ENCODE measurements around the gene INPP5D. TPM values are rescaled to one million over a fixed set of nuclear protein-coding genes. Genes with fewer than 3 reads are reported as not detected.

INPP5D gene
- polyA plus RNA-seq, 1 of the 3 experiments (the other 2 are of a cell fraction), result 1.3 TPM

DNA sequence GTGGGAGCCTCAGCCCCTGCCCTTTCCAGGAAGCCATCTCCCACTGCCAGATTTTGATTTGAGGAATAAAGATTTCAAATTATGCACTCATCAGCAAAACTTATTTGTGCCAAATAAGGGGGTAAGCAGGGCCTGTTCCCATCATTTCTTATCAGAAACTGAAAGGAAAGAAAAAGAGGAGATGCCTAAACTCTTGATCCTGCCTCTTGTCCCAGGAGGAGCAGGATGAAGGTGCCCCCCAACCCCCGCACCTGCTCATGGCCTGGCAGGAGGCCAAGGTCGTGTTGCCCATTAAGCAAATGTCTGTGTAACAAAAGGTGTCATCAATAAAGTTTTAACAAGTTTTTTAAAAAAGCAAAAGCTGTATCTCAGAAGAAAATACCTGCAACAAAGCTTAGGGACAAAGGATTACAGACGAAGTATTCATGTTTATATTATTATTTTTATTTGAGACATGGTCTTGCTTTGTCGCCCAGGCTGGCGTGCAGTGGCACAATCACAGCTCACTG, 80.0 kb downstream of the INPP5D start:
- no peak for DNase-seq
- no peak overlapping the region for H2AFZ ChIP-seq (ENCODE audit: low read depth)
- CTCF ChIA-PET, result interaction anchor here (0.6 kb wide), 1 partner anchor 11 kb away, joined by 3 read pairs; no protein-coding TSS in a partner anchor
- no peaks in the 10 kb centered on the region for H3K79me2 ChIP-seq (ENCODE audit: insufficient read depth)
- H3K9me2 ChIP-seq, result no peaks in the 10 kb centered on the region
- H3F3A ChIP-seq (replicated peaks; ENCODE audit: insufficient read depth), result no peaks in the 10 kb centered on the region
- H3K9me3 ChIP-seq, result no peaks in the 10 kb centered on the region
- WGBS (ENCODE audit: low lambda C conversion rate), result 68% methylated on average over 5 of the region's 5 CpGs
- H3K4me1 ChIP-seq (ENCODE audit: control insufficient read depth in 1 of 2, insufficient read depth in 2 of 2, low read depth in 1 of 2, low read length in 1 of 2), result no peaks in the 10 kb centered on the region
- no peak overlapping the region for H3K27ac ChIP-seq (ENCODE audit: low read depth in 2 of 2, low read length in 1 of 2)
- TF ChIP-seq NFIC (IDR thresholded peaks at IDR 0.05; ENCODE audit: borderline replicate concordance) (no peak), RFX5 (IDR thresholded peaks at IDR 0.05; ENCODE audit: low read length) (no peak), ELF1 (IDR thresholded peaks at IDR 0.05) (no peak), TAF1 (IDR thresholded peaks at IDR 0.05; ENCODE audit: borderline replicate concordance, low read depth, low read length) (no peak), TCF12 (IDR thresholded peaks at IDR 0.05) (no peak), POLR2AphosphoS5 (IDR thresholded peaks at IDR 0.05; ENCODE audit: low read depth, low read length) (no peak), FOSL2 (IDR thresholded peaks at IDR 0.05; ENCODE audit: borderline replicate concordance, low read depth) (no peak), SMC3 (IDR thresholded peaks at IDR 0.05; ENCODE audit: low read depth, low read length) (no peak), RXRA (IDR thresholded peaks at IDR 0.05; ENCODE audit: borderline replicate concordance, low read depth) (no peak), FOXJ3 (CRISPR knock-in tag; IDR thresholded peaks at IDR 0.05) (no peak), GABPA (IDR thresholded peaks at IDR 0.05; ENCODE audit: low read depth) (no peak)
- TF ChIP-seq, protein P1, sequence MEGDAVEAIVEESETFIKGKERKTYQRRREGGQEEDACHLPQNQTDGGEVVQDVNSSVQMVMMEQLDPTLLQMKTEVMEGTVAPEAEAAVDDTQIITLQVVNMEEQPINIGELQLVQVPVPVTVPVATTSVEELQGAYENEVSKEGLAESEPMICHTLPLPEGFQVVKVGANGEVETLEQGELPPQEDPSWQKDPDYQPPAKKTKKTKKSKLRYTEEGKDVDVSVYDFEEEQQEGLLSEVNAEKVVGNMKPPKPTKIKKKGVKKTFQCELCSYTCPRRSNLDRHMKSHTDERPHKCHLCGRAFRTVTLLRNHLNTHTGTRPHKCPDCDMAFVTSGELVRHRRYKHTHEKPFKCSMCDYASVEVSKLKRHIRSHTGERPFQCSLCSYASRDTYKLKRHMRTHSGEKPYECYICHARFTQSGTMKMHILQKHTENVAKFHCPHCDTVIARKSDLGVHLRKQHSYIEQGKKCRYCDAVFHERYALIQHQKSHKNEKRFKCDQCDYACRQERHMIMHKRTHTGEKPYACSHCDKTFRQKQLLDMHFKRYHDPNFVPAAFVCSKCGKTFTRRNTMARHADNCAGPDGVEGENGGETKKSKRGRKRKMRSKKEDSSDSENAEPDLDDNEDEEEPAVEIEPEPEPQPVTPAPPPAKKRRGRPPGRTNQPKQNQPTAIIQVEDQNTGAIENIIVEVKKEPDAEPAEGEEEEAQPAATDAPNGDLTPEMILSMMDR (IDR thresholded peaks at IDR 0.05), result no peak
- TF ChIP-seq, protein P2, sequence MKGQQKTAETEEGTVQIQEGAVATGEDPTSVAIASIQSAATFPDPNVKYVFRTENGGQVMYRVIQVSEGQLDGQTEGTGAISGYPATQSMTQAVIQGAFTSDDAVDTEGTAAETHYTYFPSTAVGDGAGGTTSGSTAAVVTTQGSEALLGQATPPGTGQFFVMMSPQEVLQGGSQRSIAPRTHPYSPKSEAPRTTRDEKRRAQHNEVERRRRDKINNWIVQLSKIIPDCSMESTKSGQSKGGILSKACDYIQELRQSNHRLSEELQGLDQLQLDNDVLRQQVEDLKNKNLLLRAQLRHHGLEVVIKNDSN (IDR thresholded peaks at IDR 0.05; ENCODE audit: borderline replicate concordance, low read depth), result no peak
- TF ChIP-seq, protein P3, sequence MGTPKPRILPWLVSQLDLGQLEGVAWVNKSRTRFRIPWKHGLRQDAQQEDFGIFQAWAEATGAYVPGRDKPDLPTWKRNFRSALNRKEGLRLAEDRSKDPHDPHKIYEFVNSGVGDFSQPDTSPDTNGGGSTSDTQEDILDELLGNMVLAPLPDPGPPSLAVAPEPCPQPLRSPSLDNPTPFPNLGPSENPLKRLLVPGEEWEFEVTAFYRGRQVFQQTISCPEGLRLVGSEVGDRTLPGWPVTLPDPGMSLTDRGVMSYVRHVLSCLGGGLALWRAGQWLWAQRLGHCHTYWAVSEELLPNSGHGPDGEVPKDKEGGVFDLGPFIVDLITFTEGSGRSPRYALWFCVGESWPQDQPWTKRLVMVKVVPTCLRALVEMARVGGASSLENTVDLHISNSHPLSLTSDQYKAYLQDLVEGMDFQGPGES (IDR thresholded peaks at IDR 0.05; ENCODE audit: low read depth, low read length), result no peak
- TF ChIP-seq, protein P4, sequence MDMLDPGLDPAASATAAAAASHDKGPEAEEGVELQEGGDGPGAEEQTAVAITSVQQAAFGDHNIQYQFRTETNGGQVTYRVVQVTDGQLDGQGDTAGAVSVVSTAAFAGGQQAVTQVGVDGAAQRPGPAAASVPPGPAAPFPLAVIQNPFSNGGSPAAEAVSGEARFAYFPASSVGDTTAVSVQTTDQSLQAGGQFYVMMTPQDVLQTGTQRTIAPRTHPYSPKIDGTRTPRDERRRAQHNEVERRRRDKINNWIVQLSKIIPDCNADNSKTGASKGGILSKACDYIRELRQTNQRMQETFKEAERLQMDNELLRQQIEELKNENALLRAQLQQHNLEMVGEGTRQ (IDR thresholded peaks at IDR 0.05; ENCODE audit: borderline replicate concordance, low read depth, low read length), result no peak
- TF ChIP-seq, protein P5, sequence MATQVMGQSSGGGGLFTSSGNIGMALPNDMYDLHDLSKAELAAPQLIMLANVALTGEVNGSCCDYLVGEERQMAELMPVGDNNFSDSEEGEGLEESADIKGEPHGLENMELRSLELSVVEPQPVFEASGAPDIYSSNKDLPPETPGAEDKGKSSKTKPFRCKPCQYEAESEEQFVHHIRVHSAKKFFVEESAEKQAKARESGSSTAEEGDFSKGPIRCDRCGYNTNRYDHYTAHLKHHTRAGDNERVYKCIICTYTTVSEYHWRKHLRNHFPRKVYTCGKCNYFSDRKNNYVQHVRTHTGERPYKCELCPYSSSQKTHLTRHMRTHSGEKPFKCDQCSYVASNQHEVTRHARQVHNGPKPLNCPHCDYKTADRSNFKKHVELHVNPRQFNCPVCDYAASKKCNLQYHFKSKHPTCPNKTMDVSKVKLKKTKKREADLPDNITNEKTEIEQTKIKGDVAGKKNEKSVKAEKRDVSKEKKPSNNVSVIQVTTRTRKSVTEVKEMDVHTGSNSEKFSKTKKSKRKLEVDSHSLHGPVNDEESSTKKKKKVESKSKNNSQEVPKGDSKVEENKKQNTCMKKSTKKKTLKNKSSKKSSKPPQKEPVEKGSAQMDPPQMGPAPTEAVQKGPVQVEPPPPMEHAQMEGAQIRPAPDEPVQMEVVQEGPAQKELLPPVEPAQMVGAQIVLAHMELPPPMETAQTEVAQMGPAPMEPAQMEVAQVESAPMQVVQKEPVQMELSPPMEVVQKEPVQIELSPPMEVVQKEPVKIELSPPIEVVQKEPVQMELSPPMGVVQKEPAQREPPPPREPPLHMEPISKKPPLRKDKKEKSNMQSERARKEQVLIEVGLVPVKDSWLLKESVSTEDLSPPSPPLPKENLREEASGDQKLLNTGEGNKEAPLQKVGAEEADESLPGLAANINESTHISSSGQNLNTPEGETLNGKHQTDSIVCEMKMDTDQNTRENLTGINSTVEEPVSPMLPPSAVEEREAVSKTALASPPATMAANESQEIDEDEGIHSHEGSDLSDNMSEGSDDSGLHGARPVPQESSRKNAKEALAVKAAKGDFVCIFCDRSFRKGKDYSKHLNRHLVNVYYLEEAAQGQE (IDR thresholded peaks at IDR 0.05; ENCODE audit: low read depth, low read length), result no peak
- TF ChIP-seq, protein P6, sequence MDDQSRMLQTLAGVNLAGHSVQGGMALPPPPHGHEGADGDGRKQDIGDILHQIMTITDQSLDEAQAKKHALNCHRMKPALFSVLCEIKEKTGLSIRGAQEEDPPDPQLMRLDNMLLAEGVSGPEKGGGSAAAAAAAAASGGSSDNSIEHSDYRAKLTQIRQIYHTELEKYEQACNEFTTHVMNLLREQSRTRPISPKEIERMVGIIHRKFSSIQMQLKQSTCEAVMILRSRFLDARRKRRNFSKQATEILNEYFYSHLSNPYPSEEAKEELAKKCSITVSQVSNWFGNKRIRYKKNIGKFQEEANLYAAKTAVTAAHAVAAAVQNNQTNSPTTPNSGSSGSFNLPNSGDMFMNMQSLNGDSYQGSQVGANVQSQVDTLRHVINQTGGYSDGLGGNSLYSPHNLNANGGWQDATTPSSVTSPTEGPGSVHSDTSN (IDR thresholded peaks at IDR 0.05), result no peak
- H3K4me3 ChIP-seq (ENCODE audit: low read depth in 2 of 2, low read length in 1 of 2), result no peak overlapping the region
- no peaks in the 10 kb centered on the region for H3K36me3 ChIP-seq (replicated peaks in 1 of 2; ENCODE audit: control insufficient read depth in 1 of 2, insufficient read depth in 2 of 2, low read length in 1 of 2)
- H3K4me2 ChIP-seq, result no peak overlapping the region
- H4K20me1 ChIP-seq (ENCODE audit: insufficient read depth), result no peaks in the 10 kb centered on the region
- H3K27me3 ChIP-seq (ENCODE audit: insufficient read depth), result no peaks in the 10 kb centered on the region
- no peak overlapping the region for H3K9ac ChIP-seq
- POLR2A ChIA-PET, result no interaction called here
